CD4-positive, alpha-beta T cell treated with Interleukin-15 for 4 hours (primary cell): ENCODE measurements around the gene KIFAP3.
"Not testable (repeated sequence)": the region's sequence is repeated elsewhere in the genome, so short reads cannot be mapped to it uniquely, and the experiment has no call there.

Source experiments
- DNase-seq: peaks from one replicate; pipeline ENCODE4 v3.0.0-alpha.2; 2020; ENCODE audit warnings: low spot score

Gene KIFAP3

DNA sequence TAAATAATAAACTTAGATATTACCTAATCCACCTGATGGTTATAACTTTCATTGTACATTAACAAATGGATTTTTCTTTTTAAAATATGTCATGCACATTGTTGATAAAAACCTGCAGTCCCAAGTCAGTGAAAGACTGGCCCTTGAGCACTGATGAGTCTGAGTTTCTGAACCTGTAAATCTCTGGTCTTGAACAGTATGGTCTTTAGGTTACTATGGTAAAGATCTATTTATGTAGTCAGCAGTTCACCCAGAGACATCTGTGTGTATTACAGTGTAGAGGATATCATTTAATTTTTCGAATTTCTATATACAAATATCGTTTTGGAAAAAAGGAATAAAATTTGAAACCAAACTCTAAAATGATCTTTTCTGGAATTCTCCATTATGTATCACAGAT, 150.4 kb downstream of the KIFAP3 start:
- no peak for DNase-seq

GRCh38 chr1:169921080-169921479, 153.4 kb downstream of the KIFAP3 start:
- DNase-seq, result no peak

- no peak for DNase-seq
These were observed 155.6 kb downstream of the KIFAP3 start for GRCh38 chr1:169918927-169919326.

GRCh38 chr1:169918220-169918619, 156.3 kb downstream of the KIFAP3 start:
- DNase-seq, result not testable (repeated sequence)

GRCh38 chr1:169915150-169915549, 159.3 kb downstream of the KIFAP3 start:
- no peak for DNase-seq

- DNase-seq, result no peak
These were observed 160.0 kb downstream of the KIFAP3 start for GRCh38 chr1:169914531-169914930.

GRCh38 chr1:169909499-169909898, 165.0 kb downstream of the KIFAP3 start:
- no peak for DNase-seq

- no peak for DNase-seq
These were observed 167.6 kb downstream of the KIFAP3 start for GRCh38 chr1:169906938-169907337.

GRCh38 chr1:169904834-169905233, 169.7 kb downstream of the KIFAP3 start:
- DNase-seq, result no peak

DNA sequence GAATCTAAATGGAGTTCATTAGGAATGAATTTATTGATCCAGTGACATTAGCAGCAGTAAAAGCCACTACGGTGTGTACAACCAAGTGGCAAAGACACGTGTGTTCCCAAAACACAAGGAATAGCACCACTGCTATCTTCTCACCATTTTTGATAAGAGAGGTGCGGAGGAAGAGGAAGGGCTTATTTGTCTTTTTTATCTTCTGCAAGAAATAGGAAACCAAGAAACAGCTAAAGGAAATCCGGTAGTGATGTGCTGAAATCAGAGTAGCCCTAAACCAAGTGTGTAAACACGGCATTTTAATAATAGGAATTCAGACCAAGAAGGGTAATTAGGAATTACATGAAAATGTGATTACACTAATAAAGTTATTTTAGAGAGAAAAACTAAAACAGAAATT, 171.7 kb downstream of the KIFAP3 start:
- DNase-seq, result peak; percentile 7

- DNase-seq, result no peak
These were observed 173.4 kb downstream of the KIFAP3 start for GRCh38 chr1:169901115-169901514.

GRCh38 chr1:169900571-169900970, 173.9 kb downstream of the KIFAP3 start:
- no peak for DNase-seq

GRCh38 chr1:169899519-169900217, 174.8 kb downstream of the KIFAP3 start:
- DNase-seq, result no peak

GRCh38 chr1:169896013-169896412, 178.5 kb downstream of the KIFAP3 start:
- DNase-seq, result no peak

DNA sequence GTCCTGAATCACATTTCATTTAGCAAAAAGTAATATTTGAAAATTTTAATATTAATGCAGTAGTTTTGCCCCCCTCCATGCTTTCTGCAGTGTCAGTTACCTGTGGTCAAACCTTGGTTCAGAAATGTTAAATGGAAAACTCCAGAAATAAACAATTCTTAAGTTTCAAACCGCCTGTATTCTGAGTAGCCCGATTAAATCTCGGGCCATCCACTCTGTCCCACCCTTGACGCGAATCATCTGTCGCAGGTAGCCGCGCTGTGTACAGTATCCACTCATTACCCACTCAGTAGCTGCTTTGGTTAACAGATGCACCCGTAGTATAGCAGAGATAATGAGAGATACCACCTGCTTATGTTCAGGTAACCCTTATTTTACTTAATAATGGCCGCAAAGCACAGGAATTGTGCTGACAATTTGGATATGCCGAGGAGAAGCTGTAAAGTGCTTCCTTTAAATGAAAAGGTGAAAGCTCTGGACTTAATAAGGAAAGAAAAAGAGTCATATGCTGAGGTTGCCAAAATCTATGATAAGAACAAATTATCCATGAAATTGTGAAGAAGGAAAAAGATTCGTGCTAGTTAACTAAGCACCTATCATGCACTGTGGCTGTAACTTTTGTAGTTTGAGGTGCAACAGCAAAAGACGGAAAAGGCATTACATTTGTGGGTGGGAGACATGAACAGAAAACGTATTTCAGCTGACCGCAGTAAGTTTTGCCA, 179.9 kb downstream of the KIFAP3 start:
- no peak for DNase-seq

GRCh38 chr1:169893645-169894423, 180.7 kb downstream of the KIFAP3 start, which contains the start of gene SCYL3:
SCYL3 (minus strand) TSS chr1:169893896; CDS start chr1:169888840, 5,056 bp downstream.
- peak; percentile 94 for DNase-seq

GRCh38 chr1:169892927-169893644, 181.4 kb downstream of the KIFAP3 start:
- peak; percentile 31 for DNase-seq

- no peak for DNase-seq
These were observed 182.1 kb downstream of the KIFAP3 start for GRCh38 chr1:169892176-169892926.

GRCh38 chr1:169891539-169891885, 183.0 kb downstream of the KIFAP3 start:
- no peak for DNase-seq

- peak; percentile 54 for DNase-seq
These were observed 183.5 kb downstream of the KIFAP3 start for GRCh38 chr1:169890761-169891538.

GRCh38 chr1:169889871-169890270, 184.6 kb downstream of the KIFAP3 start:
- DNase-seq, result no peak
